ENCODE measurements around the gene GNAI3.

GRCh38 chr1:109616391-109616790 lies 68.0 kb downstream of the GNAI3 start:
- TF ChIP-seq ZBTB44 (tag by site-specific recombination; IDR thresholded peaks at IDR 0.05) (no peak), ZNF580 (tag by site-specific recombination; IDR thresholded peaks at IDR 0.05) (no peak), ZNF302 (tag by site-specific recombination; IDR thresholded peaks at IDR 0.05; ENCODE audit: low read depth) (no peak), ZNF670 (tag by site-specific recombination; IDR thresholded peaks at IDR 0.05; ENCODE audit: low read depth) (no peak), ZNF2 (tag by site-specific recombination; IDR thresholded peaks at IDR 0.05) (no peak), CTCF (tag by site-specific recombination; IDR thresholded peaks at IDR 0.05) (no peak)
